ENCODE measurements around the gene CYP3A7. TPM values are rescaled to one million over a fixed set of nuclear protein-coding genes. Genes with fewer than 3 reads are reported as not detected.

CYP3A7 gene
- total RNA-seq, 1 experiment from 2014 or later: not detected

DNA sequence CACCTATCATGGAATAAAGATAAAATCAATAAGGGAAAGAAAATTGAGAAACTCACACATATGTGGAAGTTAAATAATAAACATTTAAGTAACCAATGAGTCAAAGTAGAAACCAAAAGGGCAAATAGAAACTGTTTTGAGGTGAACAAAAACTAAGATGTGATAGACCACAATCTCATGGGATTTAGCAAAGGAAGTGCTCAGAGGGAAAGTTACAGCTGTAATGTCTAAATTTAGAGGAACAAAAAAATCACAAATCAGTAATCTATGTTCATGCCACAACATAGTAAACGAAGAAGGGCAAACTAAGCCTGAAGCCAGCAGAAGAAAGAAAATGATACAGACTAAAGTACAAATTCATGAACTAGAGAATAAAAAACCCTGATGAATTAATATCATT lies 32.7 kb upstream of the CYP3A7 start:
- TF ChIP-seq, protein P1, sequence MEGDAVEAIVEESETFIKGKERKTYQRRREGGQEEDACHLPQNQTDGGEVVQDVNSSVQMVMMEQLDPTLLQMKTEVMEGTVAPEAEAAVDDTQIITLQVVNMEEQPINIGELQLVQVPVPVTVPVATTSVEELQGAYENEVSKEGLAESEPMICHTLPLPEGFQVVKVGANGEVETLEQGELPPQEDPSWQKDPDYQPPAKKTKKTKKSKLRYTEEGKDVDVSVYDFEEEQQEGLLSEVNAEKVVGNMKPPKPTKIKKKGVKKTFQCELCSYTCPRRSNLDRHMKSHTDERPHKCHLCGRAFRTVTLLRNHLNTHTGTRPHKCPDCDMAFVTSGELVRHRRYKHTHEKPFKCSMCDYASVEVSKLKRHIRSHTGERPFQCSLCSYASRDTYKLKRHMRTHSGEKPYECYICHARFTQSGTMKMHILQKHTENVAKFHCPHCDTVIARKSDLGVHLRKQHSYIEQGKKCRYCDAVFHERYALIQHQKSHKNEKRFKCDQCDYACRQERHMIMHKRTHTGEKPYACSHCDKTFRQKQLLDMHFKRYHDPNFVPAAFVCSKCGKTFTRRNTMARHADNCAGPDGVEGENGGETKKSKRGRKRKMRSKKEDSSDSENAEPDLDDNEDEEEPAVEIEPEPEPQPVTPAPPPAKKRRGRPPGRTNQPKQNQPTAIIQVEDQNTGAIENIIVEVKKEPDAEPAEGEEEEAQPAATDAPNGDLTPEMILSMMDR (conservative IDR thresholded peaks at IDR 0.05): no peak
- Histone ChIP-seq H2BK120ac (ENCODE audit: low read depth, low read length, poor library complexity, severe bottlenecking) (no peak overlapping the region), H3K79me1 (ENCODE audit: insufficient read depth, low read depth, low read length, poor library complexity, severe bottlenecking) (no peaks in the 10 kb centered on the region), H2BK5ac (ENCODE audit: insufficient read length, low read length) (no peak overlapping the region), H3K4ac (ENCODE audit: low read depth, low read length) (no peak overlapping the region), H3K9ac (ENCODE audit: extremely low read depth, insufficient read length, low read length) (no peak overlapping the region), H3K18ac (ENCODE audit: insufficient read length, low read depth, low read length) (no peak overlapping the region), H4K20me1 (ENCODE audit: control insufficient read depth, insufficient read depth, insufficient read length) (no peaks in the 10 kb centered on the region), H4K8ac (replicated peaks; ENCODE audit: insufficient read length, low read depth, low read length) (no peak overlapping the region), H4K91ac (ENCODE audit: insufficient read length, low read depth, low read length) (no peak overlapping the region), H3K27ac (ENCODE audit: insufficient read length, low read depth, low read length) (no peak overlapping the region), H3K23ac (ENCODE audit: insufficient read length, low read depth, low read length) (no peak overlapping the region), H2AFZ (ENCODE audit: low read length) (no peak overlapping the region), H3K9me3 (ENCODE audit: control insufficient read depth, low read depth, low read length) (no peaks in the 10 kb centered on the region), H3K4me2 (ENCODE audit: insufficient read depth, insufficient read length, low read length) (no peak overlapping the region), H4K5ac (ENCODE audit: insufficient read length, low read depth, low read length) (no peak overlapping the region), H2BK12ac (ENCODE audit: insufficient read length, low read depth, low read length) (no peak overlapping the region), H3K14ac (ENCODE audit: insufficient read depth, low read length) (no peak overlapping the region), H2BK15ac (ENCODE audit: low read depth, low read length) (no peak overlapping the region), H3K4me1 (ENCODE audit: insufficient read depth, low read length) (no peaks in the 10 kb centered on the region), H3K23me2 (ENCODE audit: insufficient read length, low read depth, low read length, poor library complexity, severe bottlenecking) (no peaks in the 10 kb centered on the region), H3K27me3 (ENCODE audit: insufficient read depth, low read length) (no peaks in the 10 kb centered on the region), H3T11ph (ENCODE audit: low read length) (no peak overlapping the region), H3K79me2 (ENCODE audit: insufficient read depth, low read length) (no peaks in the 10 kb centered on the region), H3K56ac (ENCODE audit: insufficient read length, low read depth, low read length) (no peak overlapping the region), H2BK20ac (ENCODE audit: low read depth, low read length, poor library complexity, severe bottlenecking) (no peak overlapping the region), H2AK5ac (ENCODE audit: insufficient read length, low read length) (no peak overlapping the region)
- DNase-seq: no peak
- no CpG with 5 or more reads among the region's 1 CpG for WGBS (ENCODE audit: extremely low coverage, insufficient read length, low lambda C conversion rate)
- H3K4me3 Mint-ChIP-seq: no peak overlapping the region
- H3K9me3 Mint-ChIP-seq: no peaks in the 10 kb centered on the region
- H3K36me3 Mint-ChIP-seq (ENCODE audit: insufficient read depth in 1 of 3, low read depth in 3 of 3): no peaks in the 10 kb centered on the region
- no peaks in the 10 kb centered on the region for H3K4me1 Mint-ChIP-seq
- peaks cover 12% of the 10 kb centered on the region for H3K27me3 Mint-ChIP-seq (ENCODE audit: low read depth)
- H3K27ac Mint-ChIP-seq: no peak overlapping the region

Data from H9 (cell line).